RWPE2 (cell line): ENCODE results near the gene ZSCAN12.

Experiments
- ATAC-seq: fragments of 200-7000 bp; cut with Tn5 transposase; 3 replicates; pipeline ENCODE4 v1.9.1; 2021; ENCODE audit warnings: low read depth
- DNase-seq: peaks from one replicate; pipeline ENCODE4 v3.0.0-alpha.2; 2020; ENCODE audit warnings: low spot score
- H3K27ac ChIP-seq: fragments of 450-650 bp; 2 replicates; pipeline ENCODE4 v1.5.1; 2017; ENCODE audit warnings: mild to moderate bottlenecking; ENCODE audit not compliant: poor library complexity, severe bottlenecking
- H3K27me3 ChIP-seq: fragments of 250-450 bp; sonication (Bioruptor Pico); 2 replicates; pipeline ENCODE4 v1.5.1; 2021; ENCODE audit warnings: mild to moderate bottlenecking, moderate library complexity; ENCODE audit not compliant: insufficient read depth, poor library complexity, severe bottlenecking
- H3K36me3 ChIP-seq: fragments of 250-450 bp; sonication (Bioruptor Pico); 2 replicates; pipeline ENCODE4 v1.5.1; 2020; ENCODE audit warnings: low read depth, mild to moderate bottlenecking, moderate library complexity
- H3K4me1 ChIP-seq: fragments of 250-450 bp; sonication (Bioruptor Pico); 2 replicates; pipeline ENCODE4 v1.5.1; 2021; ENCODE audit warnings: mild to moderate bottlenecking, moderate library complexity; ENCODE audit not compliant: insufficient read depth, poor library complexity, severe bottlenecking
- H3K4me3 ChIP-seq: fragments of 250-450 bp; sonication (Bioruptor Pico); 2 replicates; pipeline ENCODE4 v1.5.1; 2021; ENCODE audit warnings: mild to moderate bottlenecking, moderate library complexity; ENCODE audit not compliant: severe bottlenecking
- H3K9me3 ChIP-seq: fragments of 250-450 bp; sonication (Bioruptor Pico); 2 replicates; pipeline ENCODE4 v1.5.1; 2021; ENCODE audit warnings: mild to moderate bottlenecking, moderate library complexity; ENCODE audit not compliant: severe bottlenecking
- TF ChIP-seq, protein P1 (sequence below): fragments of 450-650 bp; IDR thresholded peaks from one replicate; pipeline ENCODE4 v1.5.1; 2017; ENCODE audit warnings: mild to moderate bottlenecking, moderate library complexity; ENCODE audit not compliant: poor library complexity, severe bottlenecking

The ZSCAN12 gene

DNA sequence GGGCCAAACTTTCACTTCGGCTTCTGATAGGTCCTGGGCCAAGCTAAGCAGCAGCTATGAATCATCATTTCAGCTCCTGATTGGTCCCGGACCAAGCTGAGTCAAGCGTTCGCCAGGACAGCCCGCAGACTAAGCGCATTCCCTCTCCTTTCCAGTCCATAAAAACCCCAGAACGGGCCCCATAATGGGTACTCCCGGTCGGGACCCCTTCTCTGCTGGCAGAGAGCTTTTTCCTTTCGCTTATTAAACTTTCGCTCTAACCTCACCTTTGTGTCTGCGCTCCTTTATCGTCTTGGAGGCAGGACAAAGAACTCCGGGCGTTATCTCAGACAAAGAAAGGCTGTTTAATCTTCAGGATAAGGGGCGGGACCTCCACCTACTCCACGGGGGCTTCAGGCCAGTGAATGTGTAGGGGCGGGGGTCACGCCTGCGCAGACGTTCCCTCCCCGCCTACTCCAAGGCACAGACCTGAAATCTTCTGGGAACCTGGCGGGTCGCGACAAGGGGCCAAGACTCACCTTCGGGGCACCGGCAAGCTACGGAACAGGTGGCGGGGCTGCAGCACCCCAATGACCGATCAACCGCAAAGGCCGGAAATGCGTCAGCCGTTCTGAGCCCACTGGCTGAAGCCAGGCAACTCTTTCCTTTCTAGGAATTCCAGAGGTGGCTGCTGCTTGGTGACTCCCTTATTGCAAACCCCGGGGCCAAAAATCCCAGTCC, 63.8 kb downstream of the ZSCAN12 start, which contains the start of gene ZSCAN31:
TSS of gene ZSCAN31 (minus strand) at position 585 of the 720 bp plus-strand sequence. CDS start 6,465 bp downstream, outside the sequence.
- Histone ChIP-seq H3K27me3 (no peaks in the 10 kb centered on the region), H3K4me1 (peaks cover 4% of the 10 kb centered on the region), H3K9me3 (no peaks in the 10 kb centered on the region), H3K36me3 (no peaks in the 10 kb centered on the region), H3K27ac (peak within 1 kb of the TSS; percentile 66), H3K4me3 (peak within 1 kb of the TSS; percentile 44)
- TF ChIP-seq, protein P1, sequence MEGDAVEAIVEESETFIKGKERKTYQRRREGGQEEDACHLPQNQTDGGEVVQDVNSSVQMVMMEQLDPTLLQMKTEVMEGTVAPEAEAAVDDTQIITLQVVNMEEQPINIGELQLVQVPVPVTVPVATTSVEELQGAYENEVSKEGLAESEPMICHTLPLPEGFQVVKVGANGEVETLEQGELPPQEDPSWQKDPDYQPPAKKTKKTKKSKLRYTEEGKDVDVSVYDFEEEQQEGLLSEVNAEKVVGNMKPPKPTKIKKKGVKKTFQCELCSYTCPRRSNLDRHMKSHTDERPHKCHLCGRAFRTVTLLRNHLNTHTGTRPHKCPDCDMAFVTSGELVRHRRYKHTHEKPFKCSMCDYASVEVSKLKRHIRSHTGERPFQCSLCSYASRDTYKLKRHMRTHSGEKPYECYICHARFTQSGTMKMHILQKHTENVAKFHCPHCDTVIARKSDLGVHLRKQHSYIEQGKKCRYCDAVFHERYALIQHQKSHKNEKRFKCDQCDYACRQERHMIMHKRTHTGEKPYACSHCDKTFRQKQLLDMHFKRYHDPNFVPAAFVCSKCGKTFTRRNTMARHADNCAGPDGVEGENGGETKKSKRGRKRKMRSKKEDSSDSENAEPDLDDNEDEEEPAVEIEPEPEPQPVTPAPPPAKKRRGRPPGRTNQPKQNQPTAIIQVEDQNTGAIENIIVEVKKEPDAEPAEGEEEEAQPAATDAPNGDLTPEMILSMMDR, result no peak
- DNase-seq (peak; percentile 94), ATAC-seq (peak; percentile 94)

DNA sequence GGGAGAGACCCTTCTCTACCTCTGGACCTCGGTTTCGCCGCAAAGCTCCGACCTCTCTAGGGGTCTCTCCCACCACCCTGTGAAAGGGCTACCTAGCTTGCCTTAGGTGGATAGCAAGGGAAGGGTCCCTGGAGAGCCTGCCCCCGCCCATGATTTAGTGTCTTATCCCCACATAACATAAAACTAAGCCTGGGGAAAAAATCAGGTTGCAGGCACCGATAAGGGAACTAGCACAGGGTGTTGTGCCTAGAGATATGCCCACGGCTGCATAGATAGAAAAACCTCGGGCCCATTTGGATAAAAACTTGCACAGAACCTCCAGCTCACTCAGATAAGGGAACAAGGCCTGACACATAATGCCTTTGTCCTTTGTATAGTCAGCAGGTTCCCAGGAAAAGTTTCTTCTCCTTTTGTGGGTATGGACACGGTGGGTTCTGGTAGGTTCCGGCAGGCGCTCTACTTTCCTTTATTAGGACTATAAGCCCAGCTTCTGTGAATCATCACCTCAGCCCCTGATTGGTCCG, 64.4 kb downstream of the ZSCAN12 start:
- ATAC-seq (no peak), DNase-seq (no peak)
- Histone ChIP-seq H3K4me1 (peaks cover 4% of the 10 kb centered on the region), H3K27ac (peak overlapping the region; percentile 66), H3K9me3 (no peaks in the 10 kb centered on the region), H3K27me3 (no peaks in the 10 kb centered on the region), H3K36me3 (no peaks in the 10 kb centered on the region), H3K4me3 (peak overlapping the region; percentile 44)
- TF ChIP-seq, protein P1, result no peak

DNA sequence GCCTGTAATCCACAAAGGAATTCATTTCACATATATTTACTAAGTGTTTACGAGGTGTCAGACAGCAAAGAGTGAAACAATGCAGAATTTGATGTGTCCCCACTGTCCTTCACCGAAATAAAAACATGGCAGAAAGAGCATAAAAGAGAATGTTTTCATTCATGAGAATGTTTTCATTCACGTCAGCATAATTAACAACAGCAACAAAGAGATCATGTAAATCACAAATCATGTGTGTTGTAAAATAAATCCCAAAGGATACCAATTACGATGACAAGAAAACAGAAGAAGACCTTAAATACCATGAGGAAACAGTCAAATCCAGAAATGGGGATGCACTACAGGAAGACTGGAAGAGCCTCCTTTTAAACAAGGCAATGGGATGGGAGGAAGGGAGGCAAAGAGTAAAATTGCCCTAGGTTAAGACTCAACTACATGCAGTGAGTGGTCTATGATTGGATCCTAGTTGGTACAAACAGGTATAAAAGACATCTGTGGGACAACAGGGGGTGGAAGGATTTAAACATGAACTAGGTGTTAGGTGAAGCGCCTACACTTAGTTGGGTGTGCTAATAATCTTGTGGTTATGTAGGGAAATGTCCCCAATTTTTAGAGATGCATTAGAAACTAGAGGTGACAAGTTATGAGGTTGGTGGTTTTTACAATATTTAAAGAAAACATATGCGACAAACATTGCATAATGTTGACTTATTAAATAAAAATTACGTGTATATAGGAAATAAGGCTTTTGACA, 65.1 kb downstream of the ZSCAN12 start:
- ATAC-seq, result no peak
- TF ChIP-seq, protein P1, result no peak
- peaks cover 4% of the 10 kb centered on the region for H3K4me1 ChIP-seq
- peak overlapping the region; percentile 66 for H3K27ac ChIP-seq
- H3K9me3 ChIP-seq, result no peaks in the 10 kb centered on the region
- no peaks in the 10 kb centered on the region for H3K27me3 ChIP-seq
- H3K36me3 ChIP-seq, result no peaks in the 10 kb centered on the region
- no peak overlapping the region for H3K4me3 ChIP-seq
- no peak for DNase-seq

DNA sequence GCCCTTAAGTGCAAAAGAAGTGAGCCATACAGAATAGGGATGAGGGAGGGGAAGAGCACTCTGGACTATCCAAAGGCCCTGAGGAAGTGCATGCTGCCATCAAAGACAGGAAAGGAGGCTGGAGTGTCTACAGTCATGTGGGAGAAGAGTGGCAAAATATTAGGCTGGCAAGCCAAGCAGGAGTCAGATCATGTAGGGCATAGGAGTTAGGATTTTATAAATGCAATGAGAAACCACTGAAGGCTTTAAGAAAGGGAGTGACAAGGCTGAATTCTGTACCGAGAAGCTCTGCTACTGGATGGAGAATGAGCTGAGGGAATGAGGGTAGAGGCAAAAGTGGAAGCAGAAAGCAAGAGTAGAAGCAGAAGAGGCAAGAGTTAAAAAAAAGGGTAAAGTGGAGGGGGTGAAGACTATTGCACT, 65.9 kb downstream of the ZSCAN12 start:
- Histone ChIP-seq H3K27me3 (no peaks in the 10 kb centered on the region), H3K36me3 (no peaks in the 10 kb centered on the region), H3K4me3 (no peak overlapping the region), H3K4me1 (peaks cover 4% of the 10 kb centered on the region), H3K27ac (no peak overlapping the region), H3K9me3 (no peaks in the 10 kb centered on the region)
- TF ChIP-seq, protein P1, result no peak
- no peak for DNase-seq
- no peak for ATAC-seq
